ENCODE measurements around the gene TTLL5. TPM values are rescaled to one million over a fixed set of nuclear protein-coding genes. Genes with fewer than 3 reads are reported as not detected.

The TTLL5 gene
- total and polyA plus RNA-seq, 2 of the 13 experiments (the other 11 are each of a cell fraction or from before 2014, with no cell fraction given), result 11.8 to 18.8 TPM

DNA sequence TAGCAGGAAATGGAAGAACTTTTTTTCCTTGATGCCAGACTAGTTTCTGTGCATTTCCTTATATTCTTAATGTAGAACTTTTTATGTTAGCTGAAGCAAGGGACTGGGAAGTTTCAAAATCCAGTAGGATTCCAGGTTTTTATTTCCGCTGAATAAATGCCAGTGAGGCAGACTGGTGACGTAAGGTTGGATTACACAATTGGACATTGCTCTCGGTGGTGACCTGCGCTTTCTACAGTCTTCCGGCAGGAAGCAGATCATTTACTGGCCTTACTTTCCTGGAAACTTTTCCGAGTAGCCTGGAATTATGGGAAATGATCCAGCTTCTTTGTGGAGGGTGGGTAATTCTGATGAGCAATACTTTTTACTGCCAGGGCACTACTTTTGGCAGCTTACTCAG lies 328.1 kb downstream of the TTLL5 start (continued):
- TF ChIP-seq, protein P1, sequence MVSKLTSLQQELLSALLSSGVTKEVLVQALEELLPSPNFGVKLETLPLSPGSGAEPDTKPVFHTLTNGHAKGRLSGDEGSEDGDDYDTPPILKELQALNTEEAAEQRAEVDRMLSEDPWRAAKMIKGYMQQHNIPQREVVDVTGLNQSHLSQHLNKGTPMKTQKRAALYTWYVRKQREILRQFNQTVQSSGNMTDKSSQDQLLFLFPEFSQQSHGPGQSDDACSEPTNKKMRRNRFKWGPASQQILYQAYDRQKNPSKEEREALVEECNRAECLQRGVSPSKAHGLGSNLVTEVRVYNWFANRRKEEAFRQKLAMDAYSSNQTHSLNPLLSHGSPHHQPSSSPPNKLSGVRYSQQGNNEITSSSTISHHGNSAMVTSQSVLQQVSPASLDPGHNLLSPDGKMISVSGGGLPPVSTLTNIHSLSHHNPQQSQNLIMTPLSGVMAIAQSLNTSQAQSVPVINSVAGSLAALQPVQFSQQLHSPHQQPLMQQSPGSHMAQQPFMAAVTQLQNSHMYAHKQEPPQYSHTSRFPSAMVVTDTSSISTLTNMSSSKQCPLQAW (CRISPR knock-in tag; IDR thresholded peaks at IDR 0.05), result peak; percentile 64
- TF ChIP-seq NR2F6 (IDR thresholded peaks at IDR 0.05) (0 out of 2 replicates have a peak, but pooled peaks have one; percentile 52), NR2F6 (CRISPR knock-in tag; IDR thresholded peaks at IDR 0.05) (peak; percentile 56), ZNF816 (CRISPR knock-in tag; IDR thresholded peaks at IDR 0.05; ENCODE audit: borderline replicate concordance) (no peak), CCDC6 (CRISPR knock-in tag; IDR thresholded peaks at IDR 0.05) (no peak), ZNF484 (CRISPR knock-in tag; IDR thresholded peaks at IDR 0.05; ENCODE audit: borderline replicate concordance, low read depth) (no peak), ZNF615 (CRISPR knock-in tag; IDR thresholded peaks at IDR 0.05; ENCODE audit: borderline replicate concordance) (no peak), RARG (CRISPR knock-in tag; IDR thresholded peaks at IDR 0.05; ENCODE audit: low read depth) (no peak), SMAD1 (CRISPR knock-in tag; IDR thresholded peaks at IDR 0.05; ENCODE audit: borderline replicate concordance, low read depth) (no peak), ZNF552 (CRISPR knock-in tag; IDR thresholded peaks at IDR 0.05; ENCODE audit: borderline replicate concordance) (no peak), NCOA5 (CRISPR knock-in tag; IDR thresholded peaks at IDR 0.05) (no peak), ZNF510 (CRISPR knock-in tag; IDR thresholded peaks at IDR 0.05; ENCODE audit: low read depth) (no peak), XBP1 (CRISPR knock-in tag; IDR thresholded peaks at IDR 0.05) (no peak), ZIK1 (CRISPR knock-in tag; IDR thresholded peaks at IDR 0.05; ENCODE audit: borderline replicate concordance, low read depth) (no peak), ZMAT3 (CRISPR knock-in tag; conservative IDR thresholded peaks at IDR 0.05) (no peak), ZNF326 (CRISPR knock-in tag; IDR thresholded peaks at IDR 0.05; ENCODE audit: borderline replicate concordance) (no peak), CCAR2 (optimal IDR thresholded peaks at IDR 0.05; ENCODE audit: low read depth, low read length) (no peak), ZNF569 (CRISPR knock-in tag; IDR thresholded peaks at IDR 0.05; ENCODE audit: borderline replicate concordance) (no peak), U2AF1 (optimal IDR thresholded peaks at IDR 0.05; ENCODE audit: low read depth, low read length) (no peak), NFKB2 (CRISPR knock-in tag; IDR thresholded peaks at IDR 0.05; ENCODE audit: borderline replicate concordance) (no peak), ZFP41 (CRISPR knock-in tag; IDR thresholded peaks at IDR 0.05; ENCODE audit: borderline replicate concordance) (no peak), HNRNPL (IDR thresholded peaks at IDR 0.05; ENCODE audit: low read depth, low read length) (no peak)
- TF ChIP-seq, protein P2, sequence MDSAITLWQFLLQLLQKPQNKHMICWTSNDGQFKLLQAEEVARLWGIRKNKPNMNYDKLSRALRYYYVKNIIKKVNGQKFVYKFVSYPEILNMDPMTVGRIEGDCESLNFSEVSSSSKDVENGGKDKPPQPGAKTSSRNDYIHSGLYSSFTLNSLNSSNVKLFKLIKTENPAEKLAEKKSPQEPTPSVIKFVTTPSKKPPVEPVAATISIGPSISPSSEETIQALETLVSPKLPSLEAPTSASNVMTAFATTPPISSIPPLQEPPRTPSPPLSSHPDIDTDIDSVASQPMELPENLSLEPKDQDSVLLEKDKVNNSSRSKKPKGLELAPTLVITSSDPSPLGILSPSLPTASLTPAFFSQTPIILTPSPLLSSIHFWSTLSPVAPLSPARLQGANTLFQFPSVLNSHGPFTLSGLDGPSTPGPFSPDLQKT (CRISPR knock-in tag; IDR thresholded peaks at IDR 0.05; ENCODE audit: borderline replicate concordance), result no peak
- TF ChIP-seq, protein P3, sequence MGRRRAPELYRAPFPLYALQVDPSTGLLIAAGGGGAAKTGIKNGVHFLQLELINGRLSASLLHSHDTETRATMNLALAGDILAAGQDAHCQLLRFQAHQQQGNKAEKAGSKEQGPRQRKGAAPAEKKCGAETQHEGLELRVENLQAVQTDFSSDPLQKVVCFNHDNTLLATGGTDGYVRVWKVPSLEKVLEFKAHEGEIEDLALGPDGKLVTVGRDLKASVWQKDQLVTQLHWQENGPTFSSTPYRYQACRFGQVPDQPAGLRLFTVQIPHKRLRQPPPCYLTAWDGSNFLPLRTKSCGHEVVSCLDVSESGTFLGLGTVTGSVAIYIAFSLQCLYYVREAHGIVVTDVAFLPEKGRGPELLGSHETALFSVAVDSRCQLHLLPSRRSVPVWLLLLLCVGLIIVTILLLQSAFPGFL (CRISPR knock-in tag; IDR thresholded peaks at IDR 0.05), result no peak
- TF ChIP-seq, protein P4, sequence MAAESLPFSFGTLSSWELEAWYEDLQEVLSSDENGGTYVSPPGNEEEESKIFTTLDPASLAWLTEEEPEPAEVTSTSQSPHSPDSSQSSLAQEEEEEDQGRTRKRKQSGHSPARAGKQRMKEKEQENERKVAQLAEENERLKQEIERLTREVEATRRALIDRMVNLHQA (CRISPR knock-in tag; IDR thresholded peaks at IDR 0.05), result no peak
- TF ChIP-seq, protein P5, sequence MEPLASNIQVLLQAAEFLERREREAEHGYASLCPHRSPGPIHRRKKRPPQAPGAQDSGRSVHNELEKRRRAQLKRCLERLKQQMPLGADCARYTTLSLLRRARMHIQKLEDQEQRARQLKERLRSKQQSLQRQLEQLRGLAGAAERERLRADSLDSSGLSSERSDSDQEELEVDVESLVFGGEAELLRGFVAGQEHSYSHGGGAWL (CRISPR knock-in tag; IDR thresholded peaks at IDR 0.05), result no peak
- TF ChIP-seq, protein P6, sequence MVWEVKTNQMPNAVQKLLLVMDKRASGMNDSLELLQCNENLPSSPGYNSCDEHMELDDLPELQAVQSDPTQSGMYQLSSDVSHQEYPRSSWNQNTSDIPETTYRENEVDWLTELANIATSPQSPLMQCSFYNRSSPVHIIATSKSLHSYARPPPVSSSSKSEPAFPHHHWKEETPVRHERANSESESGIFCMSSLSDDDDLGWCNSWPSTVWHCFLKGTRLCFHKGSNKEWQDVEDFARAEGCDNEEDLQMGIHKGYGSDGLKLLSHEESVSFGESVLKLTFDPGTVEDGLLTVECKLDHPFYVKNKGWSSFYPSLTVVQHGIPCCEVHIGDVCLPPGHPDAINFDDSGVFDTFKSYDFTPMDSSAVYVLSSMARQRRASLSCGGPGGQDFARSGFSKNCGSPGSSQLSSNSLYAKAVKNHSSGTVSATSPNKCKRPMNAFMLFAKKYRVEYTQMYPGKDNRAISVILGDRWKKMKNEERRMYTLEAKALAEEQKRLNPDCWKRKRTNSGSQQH (CRISPR knock-in tag; IDR thresholded peaks at IDR 0.05; ENCODE audit: low read depth), result no peak
